HEK293 (cell line): ENCODE data around the gene BHLHE23.

Experiments
- CTCF ChIA-PET: fragments of 350-600 bp; formaldehyde crosslinking; extraction: SDS; loops from one replicate; lab custom pipeline; 2021; ENCODE audit warnings: antibody characterized with exemption; lab: Yijun Ruan, JAX
- POLR2A ChIA-PET: fragments of 300-600 bp; formaldehyde crosslinking; extraction: SDS; loops from one replicate; lab custom pipeline; 2020; ENCODE audit warnings: antibody characterized with exemption, inconsistent platforms; lab: Yijun Ruan, JAX
- H3K27ac ChIP-seq: fragments of 200-500 bp; sonication (Bioruptor generic); 2 replicates; pipeline ENCODE4 v1.5.1; 2014; ENCODE audit warnings: low read depth, low read length, control low read depth, inconsistent platforms; ENCODE audit errors: extremely low read depth
- H3K36me3 ChIP-seq, 2 experiments: fragments of 200-500 bp in 1 of 2; sonication (Bioruptor generic) in 1 of 2; 1 replicate in 1 of 2; 2 replicates in 1 of 2; pipeline ENCODE4 v1.5.1; 2014 to 2017; ENCODE audit warnings: inconsistent platforms in 2 of 2, low read length in 2 of 2; ENCODE audit not compliant: control insufficient read depth in 2 of 2, insufficient read depth in 1 of 2
- H3K4me1 ChIP-seq: fragments of 200-500 bp; sonication (Bioruptor generic); 2 replicates; pipeline ENCODE4 v1.5.1; 2014; ENCODE audit warnings: mild to moderate bottlenecking, low read length, inconsistent platforms; ENCODE audit not compliant: control insufficient read depth, insufficient read depth
- H3K4me3 ChIP-seq: 2 replicates; pipeline ENCODE4 v1.5.1; 2011; ENCODE audit warnings: low read depth, mild to moderate bottlenecking, control low read depth, low read length, moderate library complexity
- H3K9me3 ChIP-seq: fragments of 200-500 bp; sonication (Bioruptor generic); 2 replicates; pipeline ENCODE4 v1.5.1; 2014; ENCODE audit warnings: low read depth, low read length, inconsistent platforms; ENCODE audit not compliant: control insufficient read depth, insufficient read depth
- BCL6B ChIP-seq: fragments of 450-650 bp; formaldehyde crosslinking; IDR thresholded peaks from 2 replicates; pipeline ENCODE4 v1.5.1; 2017; ENCODE audit warnings: missing biosample characterization, missing genetic modification characterization
- EGR2 ChIP-seq: fragments of 450-650 bp; formaldehyde crosslinking; IDR thresholded peaks from 2 replicates; pipeline ENCODE4 v1.5.1; 2016; ENCODE audit warnings: low read depth, missing biosample characterization, missing genetic modification characterization
- IKZF3 ChIP-seq: fragments of 450-650 bp; IDR thresholded peaks from 2 replicates; pipeline ENCODE4 v1.5.0; 2018; ENCODE audit warnings: missing biosample characterization, mild to moderate bottlenecking, missing genetic modification characterization, moderate library complexity
- KLF1 ChIP-seq: fragments of 450-650 bp; formaldehyde crosslinking; IDR thresholded peaks from 2 replicates; pipeline ENCODE4 v1.5.1; 2016; ENCODE audit warnings: missing biosample characterization, missing genetic modification characterization
- RBAK ChIP-seq: fragments of 450-650 bp; formaldehyde crosslinking; IDR thresholded peaks from 2 replicates; pipeline ENCODE4 v1.5.1; 2016; ENCODE audit warnings: missing biosample characterization, missing genetic modification characterization
- SALL2 ChIP-seq: fragments of 450-650 bp; formaldehyde crosslinking; IDR thresholded peaks from 2 replicates; pipeline ENCODE4 v1.5.0; 2017; ENCODE audit warnings: missing biosample characterization, mild to moderate bottlenecking, missing genetic modification characterization, borderline replicate concordance
- TCF7L2 ChIP-seq: IDR thresholded peaks from 2 replicates; pipeline ENCODE4 v1.6.1; 2011; ENCODE audit warnings: low read depth, mild to moderate bottlenecking, inconsistent platforms, low read length, moderate library complexity, borderline replicate concordance
- ZBTB44 ChIP-seq: fragments of 450-650 bp; IDR thresholded peaks from 2 replicates; pipeline ENCODE4 v1.5.1; 2018; ENCODE audit warnings: missing biosample characterization, mild to moderate bottlenecking, missing genetic modification characterization
- ZFHX2 ChIP-seq: fragments of 450-650 bp; formaldehyde crosslinking; conservative IDR thresholded peaks from 2 replicates; pipeline ENCODE4 v1.5.1; 2016; ENCODE audit warnings: missing biosample characterization, missing genetic modification characterization
- ZFP41 ChIP-seq: fragments of 450-650 bp; formaldehyde crosslinking; IDR thresholded peaks from 2 replicates; pipeline ENCODE4 v1.5.1; 2016; ENCODE audit warnings: missing biosample characterization, missing genetic modification characterization, borderline replicate concordance
- ZNF148 ChIP-seq: fragments of 450-650 bp; formaldehyde crosslinking; IDR thresholded peaks from 2 replicates; pipeline ENCODE4 v1.5.0; 2017; ENCODE audit warnings: missing biosample characterization, missing genetic modification characterization, borderline replicate concordance
- ZNF274 ChIP-seq, 2 experiments: fragments of 200-500 bp in 1 of 2; fragments of 450-650 bp in 1 of 2; sonication (Bioruptor generic) in 1 of 2; formaldehyde crosslinking in 1 of 2; IDR thresholded peaks; 2 replicates each; pipeline versions ENCODE4 v1.5.1 to v1.6.1; 2014 to 2016; ENCODE audit warnings: borderline replicate concordance in 1 of 2, inconsistent platforms in 1 of 2, low read length in 1 of 2, missing biosample characterization in 1 of 2, missing genetic modification characterization in 1 of 2
- ZNF292 ChIP-seq: fragments of 450-650 bp; formaldehyde crosslinking; IDR thresholded peaks from 2 replicates; pipeline ENCODE4 v1.5.1; 2016; ENCODE audit warnings: low read depth, missing biosample characterization, missing genetic modification characterization, borderline replicate concordance
- ZNF37A ChIP-seq: fragments of 450-650 bp; IDR thresholded peaks from 2 replicates; pipeline ENCODE4 v1.5.1; 2018; ENCODE audit warnings: missing biosample characterization, missing genetic modification characterization
- ZNF658 ChIP-seq: fragments of 450-650 bp; formaldehyde crosslinking; IDR thresholded peaks from 2 replicates; pipeline ENCODE4; 2016; ENCODE audit warnings: missing biosample characterization, missing genetic modification characterization
- ZNF660 ChIP-seq: fragments of 450-650 bp; IDR thresholded peaks from 2 replicates; pipeline ENCODE4 v1.5.1; 2018; ENCODE audit warnings: missing biosample characterization, mild to moderate bottlenecking, missing genetic modification characterization
- ZNF701 ChIP-seq: fragments of 450-650 bp; formaldehyde crosslinking; IDR thresholded peaks from 2 replicates; pipeline ENCODE4 v1.5.1; 2016; ENCODE audit warnings: missing biosample characterization, missing genetic modification characterization
- ZNF837 ChIP-seq: fragments of 450-650 bp; formaldehyde crosslinking; IDR thresholded peaks from 2 replicates; pipeline ENCODE4 v1.5.1; 2016; ENCODE audit warnings: missing biosample characterization, missing genetic modification characterization
- TF ChIP-seq, protein P1 (sequence below): fragments of 450-650 bp; formaldehyde crosslinking; IDR thresholded peaks from 2 replicates; pipeline ENCODE4 v1.5.1; 2016; ENCODE audit warnings: missing biosample characterization, missing genetic modification characterization

The BHLHE23 gene

GRCh38 chr20:63009988-63010769 is 3.4 kb upstream of the BHLHE23 start:
- POLR2A ChIA-PET, result interaction anchor here (0.6 kb wide), 1 partner anchor 187 kb away, joined by 3 read pairs; no protein-coding TSS in a partner anchor
- Histone ChIP-seq H3K27ac (no peak overlapping the region), H3K36me3 (no peaks in the 10 kb centered on the region), H3K4me1 (no peaks in the 10 kb centered on the region), H3K4me3 (0 out of 2 replicates have a peak overlapping the region, but pooled peaks have one; percentile 2), H3K9me3 (no peaks in the 10 kb centered on the region)
- TF ChIP-seq, protein P1, sequence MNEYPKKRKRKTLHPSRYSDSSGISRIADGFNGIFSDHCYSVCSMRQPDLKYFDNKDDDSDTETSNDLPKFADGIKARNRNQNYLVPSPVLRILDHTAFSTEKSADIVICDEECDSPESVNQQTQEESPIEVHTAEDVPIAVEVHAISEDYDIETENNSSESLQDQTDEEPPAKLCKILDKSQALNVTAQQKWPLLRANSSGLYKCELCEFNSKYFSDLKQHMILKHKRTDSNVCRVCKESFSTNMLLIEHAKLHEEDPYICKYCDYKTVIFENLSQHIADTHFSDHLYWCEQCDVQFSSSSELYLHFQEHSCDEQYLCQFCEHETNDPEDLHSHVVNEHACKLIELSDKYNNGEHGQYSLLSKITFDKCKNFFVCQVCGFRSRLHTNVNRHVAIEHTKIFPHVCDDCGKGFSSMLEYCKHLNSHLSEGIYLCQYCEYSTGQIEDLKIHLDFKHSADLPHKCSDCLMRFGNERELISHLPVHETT (tag by site-specific recombination), result no peak
- TF ChIP-seq TCF7L2 (no peak), ZFHX2 (peak; percentile 85), ZFP41 (tag by site-specific recombination) (no peak), ZBTB44 (tag by site-specific recombination) (no peak), ZNF292 (tag by site-specific recombination) (no peak), IKZF3 (tag by site-specific recombination) (no peak), ZNF148 (tag by site-specific recombination) (no peak), BCL6B (tag by site-specific recombination) (no peak), ZNF660 (no peak), ZNF837 (tag by site-specific recombination) (no peak), RBAK (tag by site-specific recombination) (no peak), KLF1 (tag by site-specific recombination) (peak; percentile 50), ZNF274 (IDR thresholded peaks at IDR 0.05; ENCODE audit: low read length) (no peak), ZNF274 (tag by site-specific recombination; IDR thresholded peaks at IDR 0.05; ENCODE audit: borderline replicate concordance) (no peak), SALL2 (tag by site-specific recombination) (no peak), EGR2 (tag by site-specific recombination) (peak; percentile 83), ZNF658 (tag by site-specific recombination) (no peak), ZNF701 (tag by site-specific recombination) (no peak), ZNF37A (tag by site-specific recombination) (no peak)
- CTCF ChIA-PET, result interaction anchor here (0.6 to 2.5 kb wide), 15 partner anchors 20 to 609 kb away, joined by 3 to 30 read pairs (median 4); no protein-coding TSS in a partner anchor
